CD4-positive, alpha-beta T cell treated with Interleukin-4 for 4 hours (primary cell): ENCODE measurements around the gene INMT.
A peak's percentile ranks its signal among the peaks of the same experiment; 100 is the strongest.

Experiments used
- DNase-seq: peaks from one replicate; pipeline ENCODE4 v3.0.0-alpha.2; 2020

Gene INMT

GRCh38 chr7:30755384-30756154 is 3.6 kb downstream of the INMT start:
- no peak for DNase-seq

- DNase-seq: no peak
These were observed 5.4 kb downstream of the INMT start for GRCh38 chr7:30757342-30757692.

GRCh38 chr7:30760514-30761213 is 8.7 kb downstream of the INMT start:
- no peak for DNase-seq

DNA sequence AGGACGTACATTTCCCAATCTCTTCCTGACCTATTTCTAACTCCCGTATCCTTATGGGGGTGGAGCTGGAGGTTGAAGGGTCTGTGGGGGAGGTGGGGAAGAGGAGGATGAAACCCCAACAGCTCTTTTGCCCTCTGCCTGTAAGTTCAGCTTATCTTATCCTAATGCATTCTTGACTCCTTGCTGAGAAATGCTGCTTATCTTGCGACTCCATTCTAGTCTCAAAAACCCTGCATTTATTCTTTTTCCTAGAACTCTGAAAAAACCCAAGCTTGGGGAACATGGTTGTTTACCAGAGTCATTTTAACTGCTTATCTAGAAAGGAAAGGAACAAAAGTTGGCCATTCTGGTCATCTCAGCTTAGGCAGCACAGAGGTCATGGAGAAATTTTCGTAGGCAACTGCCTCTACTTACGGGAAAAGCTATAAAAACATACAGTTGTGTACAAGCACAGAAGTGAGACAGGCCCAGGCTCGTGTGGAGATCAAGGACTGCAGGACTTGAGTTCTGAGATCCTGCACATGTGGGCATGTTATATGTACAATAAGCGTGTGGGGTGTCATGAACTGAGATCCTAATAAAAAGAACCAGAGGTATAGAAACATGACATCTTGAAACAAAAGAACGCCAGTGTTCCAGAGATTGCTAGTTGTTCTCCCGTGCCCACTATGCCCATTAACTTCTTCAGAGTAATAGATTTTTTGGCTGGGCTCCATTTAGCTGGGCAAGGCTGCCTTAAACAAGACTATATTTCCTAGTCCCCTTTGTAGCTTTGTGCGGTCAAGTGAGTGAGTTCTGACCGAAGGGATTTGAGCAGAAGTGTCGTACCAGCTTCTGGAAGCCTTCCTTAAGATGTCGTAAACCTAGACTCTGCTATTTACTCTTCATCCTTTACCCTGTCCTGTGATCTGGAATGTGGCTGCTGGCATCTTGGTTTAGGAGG is 9.6 kb downstream of the INMT start:
- DNase-seq: no peak

GRCh38 chr7:30764030-30764975 is 12.4 kb downstream of the INMT start:
- DNase-seq: no peak

- DNase-seq: no peak
These were observed 13.5 kb downstream of the INMT start for GRCh38 chr7:30765408-30765807.

DNA sequence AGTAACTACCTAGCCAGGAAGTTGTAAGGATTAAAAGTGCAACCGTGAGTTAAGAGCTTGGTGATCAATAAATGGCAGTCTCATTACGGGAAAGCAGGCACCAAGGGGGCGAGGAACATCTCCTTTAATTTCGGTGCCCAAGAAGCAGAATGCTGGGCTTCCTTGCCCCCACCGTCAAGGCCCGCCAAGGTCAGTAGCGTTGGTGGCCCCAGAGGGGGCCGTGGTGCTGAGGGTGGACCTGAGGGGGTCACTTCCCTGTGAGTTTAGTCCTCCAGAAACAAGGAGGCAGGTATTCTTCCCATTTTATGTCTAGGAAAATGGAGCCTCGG is 18.9 kb downstream of the INMT start:
- no peak for DNase-seq

- DNase-seq: peak; percentile 57
These were observed 19.4 kb downstream of the INMT start, which contains the start of gene MINDY4 for GRCh38 chr7:30771174-30771879. MINDY4 (plus strand) TSS chr7:30771417; CDS start chr7:30771494, 77 bp downstream.

DNA sequence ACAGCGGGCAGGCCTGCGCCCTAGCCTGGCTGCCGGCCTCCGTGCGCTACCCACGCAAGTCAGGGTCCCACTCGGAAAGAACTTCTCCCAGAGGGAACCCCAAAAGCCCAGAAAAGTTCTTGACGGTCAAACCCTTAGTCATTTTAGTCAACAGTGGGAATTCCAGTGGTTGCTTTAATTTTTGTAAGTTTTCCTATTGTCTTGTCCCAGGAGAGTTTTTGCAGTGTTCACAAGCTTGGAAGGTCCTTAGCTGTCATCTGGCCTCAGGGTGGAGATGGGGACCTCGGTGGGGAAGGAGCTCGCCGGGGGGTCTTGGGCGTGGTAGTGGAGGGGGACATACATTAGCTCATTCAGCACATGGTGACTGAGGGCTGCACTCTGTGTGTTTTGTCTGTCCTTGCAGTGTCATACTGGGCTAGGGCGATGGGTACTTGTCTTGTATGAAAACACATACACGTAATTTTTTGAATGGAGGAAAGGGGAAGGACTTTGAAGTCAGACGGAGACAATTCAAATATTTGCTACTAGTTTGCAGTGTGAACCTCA is 20.0 kb downstream of the INMT start:
- DNase-seq: no peak

DNA sequence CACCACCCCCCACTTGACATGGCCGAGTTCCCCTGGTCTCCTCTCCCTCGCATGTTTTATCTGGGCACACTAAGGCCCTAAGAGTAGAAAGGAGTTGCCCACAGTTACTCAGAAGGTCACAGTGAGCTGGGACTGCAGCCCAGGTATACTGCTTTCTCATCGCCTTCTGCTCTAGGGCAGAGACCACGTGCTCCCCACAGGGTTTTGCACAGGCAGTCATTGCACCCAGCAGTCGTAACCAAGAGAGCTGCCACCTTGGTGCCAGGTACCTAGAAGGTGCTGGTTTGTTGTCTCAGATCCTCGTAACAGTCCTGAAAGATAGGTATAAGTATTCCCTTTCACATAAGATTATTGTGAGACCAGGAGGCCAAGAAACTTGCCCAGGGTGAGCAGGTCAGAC is 21.0 kb downstream of the INMT start:
- DNase-seq: no peak

- DNase-seq: no peak
These were observed 24.1 kb downstream of the INMT start for GRCh38 chr7:30775992-30776391.

- DNase-seq: no peak
These were observed 25.0 kb downstream of the INMT start for GRCh38 chr7:30776971-30777370.

DNA sequence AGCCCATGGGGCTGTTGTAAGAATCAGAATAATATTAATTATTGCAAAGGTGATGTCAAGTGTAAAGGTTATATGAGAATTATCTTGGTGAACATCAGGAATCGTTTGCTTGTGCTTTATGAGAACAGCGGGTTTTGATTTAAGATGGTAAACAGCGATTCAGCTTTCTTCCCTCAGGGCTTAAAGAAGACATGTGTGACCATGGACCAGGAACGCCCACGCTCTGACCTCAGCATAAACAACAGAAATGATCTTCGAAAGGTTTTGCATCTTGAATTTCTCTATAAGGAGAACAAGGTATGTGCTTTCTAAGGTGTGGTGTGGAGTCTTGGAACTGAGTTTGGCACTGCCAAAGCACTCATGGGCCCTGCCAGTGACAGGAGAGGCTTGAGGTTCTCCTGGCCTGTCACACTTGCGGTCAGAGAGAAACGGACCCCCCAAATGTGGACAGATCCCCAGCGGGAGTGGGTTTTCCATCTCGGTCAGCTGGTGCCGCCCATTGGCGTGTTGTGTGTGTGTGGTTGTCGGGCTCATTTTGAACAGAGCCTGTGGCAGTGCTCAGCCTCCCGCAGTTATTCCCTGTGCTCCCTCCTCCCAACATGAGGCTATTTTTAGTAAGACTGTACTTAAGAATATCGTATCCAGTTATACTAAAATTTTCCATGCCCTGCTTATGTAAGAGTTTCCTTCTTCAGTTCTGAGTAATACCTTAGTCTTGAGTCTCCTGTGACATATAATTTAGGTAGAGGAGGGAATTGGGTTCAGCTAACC is 26.5 kb downstream of the INMT start:
- DNase-seq: no peak

DNA sequence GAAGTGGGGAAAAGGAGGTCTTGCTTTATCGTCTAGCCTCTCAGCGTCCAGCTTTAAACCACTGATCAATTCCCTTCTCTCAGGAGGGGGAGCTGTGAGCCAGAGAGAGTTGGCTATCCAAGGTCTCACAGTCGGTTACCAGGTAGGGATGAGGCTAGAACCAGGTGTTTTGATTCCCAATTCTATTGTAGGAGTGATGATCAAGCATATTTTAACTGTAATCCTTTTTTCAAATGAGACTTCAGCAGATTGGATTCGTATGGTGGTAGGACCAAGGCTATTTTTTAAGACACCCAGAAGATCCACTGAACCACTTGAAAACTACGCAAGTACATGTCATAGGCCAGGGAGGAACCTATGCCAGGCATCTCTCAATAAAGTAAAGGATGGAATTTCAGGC is 27.6 kb downstream of the INMT start:
- no peak for DNase-seq

DNA sequence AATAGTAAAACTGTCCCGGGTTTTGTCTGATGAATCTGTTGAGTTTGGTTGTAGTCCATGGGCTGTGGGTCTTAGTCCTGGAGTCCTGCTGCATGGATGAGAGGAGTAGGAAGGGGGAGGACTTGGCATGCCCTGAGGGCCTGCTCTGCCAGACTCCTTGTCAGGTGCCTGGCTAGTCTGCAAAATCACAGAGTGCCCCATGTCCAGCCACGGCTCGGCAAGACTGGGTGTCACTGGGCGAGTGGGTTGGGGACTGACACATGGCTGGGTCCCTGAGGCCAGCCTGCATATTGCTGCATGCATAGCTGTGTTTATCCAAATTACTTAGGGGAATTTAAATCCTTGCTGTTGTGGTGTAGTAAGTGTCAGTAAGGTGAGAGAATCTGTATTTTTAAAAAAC is 29.0 kb downstream of the INMT start:
- DNase-seq: no peak

- DNase-seq: no peak
These were observed 30.8 kb downstream of the INMT start for GRCh38 chr7:30782690-30783089.

DNA sequence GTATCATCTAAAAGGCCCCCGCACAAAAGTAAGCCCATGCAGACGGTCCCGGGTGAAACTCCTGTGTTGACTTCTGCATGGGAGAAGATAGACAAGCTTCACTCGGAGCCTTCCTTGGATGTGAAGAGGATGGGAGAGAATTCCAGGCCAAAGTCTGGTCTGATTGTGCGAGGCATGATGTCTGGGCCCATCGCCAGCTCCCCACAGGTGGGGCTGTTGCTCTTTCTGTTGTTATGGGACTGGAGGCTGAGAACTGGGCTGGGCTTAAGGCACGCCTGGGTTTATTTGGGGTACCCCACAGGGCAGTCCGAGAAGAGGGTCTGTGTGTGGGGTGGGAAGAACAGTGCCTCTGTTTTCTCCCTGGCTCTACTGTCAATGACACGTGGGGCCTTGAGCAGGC is 33.9 kb downstream of the INMT start:
- DNase-seq: no peak

- DNase-seq: no peak
These were observed 35.6 kb downstream of the INMT start for GRCh38 chr7:30787486-30787885.

- DNase-seq: no peak
These were observed 36.9 kb downstream of the INMT start for GRCh38 chr7:30788640-30789333.

DNA sequence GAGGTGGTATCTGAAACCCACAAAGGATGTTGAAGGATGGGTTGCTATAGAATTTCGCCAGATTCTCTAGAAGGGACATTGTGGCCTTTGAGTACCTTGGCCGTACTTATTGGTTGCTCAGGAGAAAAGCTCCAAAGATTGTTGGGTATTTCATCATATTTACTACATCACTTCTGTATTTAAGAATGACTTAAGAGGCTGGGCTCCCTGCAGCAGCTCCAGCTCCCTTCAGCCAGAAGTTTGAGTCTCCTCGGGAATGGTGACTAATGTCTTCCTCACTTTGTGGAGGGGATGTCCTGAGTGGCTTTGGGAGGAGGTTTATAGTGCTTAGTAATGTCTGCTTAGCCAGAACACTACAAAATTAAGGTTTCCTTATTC is 37.4 kb downstream of the INMT start:
- DNase-seq: no peak
